HCT116 (cell line): ENCODE results near the gene PLPP7.

ENCODE experiments used
- CEBPB ChIP-seq: IDR thresholded peaks from 2 replicates; pipeline ENCODE4 v1.6.1; 2012; ENCODE audit warnings: low read depth
- RAD21 ChIP-seq: IDR thresholded peaks from 2 replicates; pipeline ENCODE4 v1.6.1; 2012; ENCODE audit warnings: low read depth, mild to moderate bottlenecking

GRCh38 chr9:131312822-131313770 lies 23.6 kb downstream of the PLPP7 start:
- TF ChIP-seq CEBPB (no peak), RAD21 (no peak)
